ENCODE data around the gene AKR1C8. TPM values are rescaled to one million over a fixed set of nuclear protein-coding genes. Genes with fewer than 3 reads are reported as not detected.
A peak's percentile ranks its signal among the peaks of the same experiment; 100 is the strongest.

AKR1C8 gene
- total RNA-seq, 1 experiment from 2014 or later: 2.7 TPM

GRCh38 chr10:5159126-5159525 lies 25.8 kb downstream of the AKR1C8 start:
- POLR2A ChIA-PET (ENCODE audit: unreplicated experiment): no interaction called here
- no peaks in the 10 kb centered on the region for H3K27me3 ChIP-seq (ENCODE audit: insufficient read depth, low read depth)
- H2AFZ ChIP-seq: no peak overlapping the region
- no peaks in the 10 kb centered on the region for H3F3A ChIP-seq (ENCODE audit: insufficient read depth, low read depth)
- CTCF ChIA-PET: interaction anchor here (0.6 to 0.7 kb wide), 2 partner anchors 9 to 139 kb away, joined by 3 read pairs; no protein-coding TSS in a partner anchor
- peaks cover 6% of the 10 kb centered on the region; the same call in 1 of the 2 replicates for H3K9me3 ChIP-seq (ENCODE audit: insufficient read depth, low read depth)
- H3K4me1 ChIP-seq (replicated peaks; ENCODE audit: insufficient read depth): no peaks in the 10 kb centered on the region
- no peak overlapping the region for H3K4me3 ChIP-seq
- H3K4me2 ChIP-seq: no peak overlapping the region
- no peaks in the 10 kb centered on the region for H3K9me2 ChIP-seq (ENCODE audit: insufficient read depth)
- H3K79me2 ChIP-seq (ENCODE audit: low read depth): no peaks in the 10 kb centered on the region
- no peak for TF ChIP-seq EZH2 (IDR thresholded peaks at IDR 0.05; ENCODE audit: low read depth)
- no peak for TF ChIP-seq CTCF (conservative IDR thresholded peaks at IDR 0.05)
- peak in 1 of 2 experiments; percentile 37 for DNase-seq
- no peak overlapping the region for H3K27ac ChIP-seq
- BruUV-seq (replicated peaks): no TSS peak
- intact Hi-C loops (cut with micrococcal nuclease; ENCODE audit: unreplicated experiment): no loop called here
- no peaks in the 10 kb centered on the region for H4K20me1 ChIP-seq (ENCODE audit: insufficient read depth)
- H3K36me3 ChIP-seq (ENCODE audit: low read depth): no peaks in the 10 kb centered on the region

DNA sequence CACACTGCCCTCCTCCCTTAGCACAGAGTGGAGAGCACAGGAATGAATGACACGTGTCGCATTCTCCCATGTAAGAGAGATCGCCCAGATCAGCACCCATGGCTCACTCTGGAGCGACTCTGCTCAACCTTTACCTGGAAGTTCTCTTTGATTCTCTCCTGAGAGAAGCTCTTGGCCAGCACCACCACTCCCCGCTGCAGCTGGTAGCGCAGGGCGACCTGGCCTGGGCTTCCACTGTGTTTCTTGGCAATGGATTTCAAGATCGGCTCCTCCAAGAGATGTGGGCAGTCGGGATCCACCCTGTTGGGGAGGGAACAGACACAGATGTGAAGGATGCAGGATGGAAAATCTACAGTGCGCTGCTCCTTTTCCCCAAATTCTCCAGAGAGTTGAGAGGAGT lies 27.4 kb downstream of the AKR1C8 start:
- Histone ChIP-seq H3K4me1 (replicated peaks; ENCODE audit: insufficient read depth) (no peaks in the 10 kb centered on the region), H3K27ac (no peak overlapping the region), H3K79me2 (ENCODE audit: low read depth) (no peaks in the 10 kb centered on the region), H3K36me3 (ENCODE audit: low read depth) (no peaks in the 10 kb centered on the region), H3F3A (ENCODE audit: insufficient read depth, low read depth) (no peaks in the 10 kb centered on the region), H3K9me3 (ENCODE audit: insufficient read depth, low read depth) (peaks cover 6% of the 10 kb centered on the region; the same call in 1 of the 2 replicates), H2AFZ (no peak overlapping the region), H3K4me2 (no peak overlapping the region), H3K27me3 (ENCODE audit: insufficient read depth, low read depth) (no peaks in the 10 kb centered on the region), H3K9me2 (ENCODE audit: insufficient read depth) (no peaks in the 10 kb centered on the region), H4K20me1 (ENCODE audit: insufficient read depth) (no peaks in the 10 kb centered on the region), H3K4me3 (no peak overlapping the region)
- intact Hi-C loops (cut with micrococcal nuclease; ENCODE audit: unreplicated experiment): no loop called here
- ChIA-PET POLR2A (ENCODE audit: unreplicated experiment) (no interaction called here), CTCF (no interaction called here)
- DNase-seq: no peak
- BruUV-seq (replicated peaks): no TSS peak
- TF ChIP-seq EZH2 (IDR thresholded peaks at IDR 0.05; ENCODE audit: low read depth): no peak
- TF ChIP-seq CTCF (conservative IDR thresholded peaks at IDR 0.05): no peak

- Histone ChIP-seq H3K4me1 (replicated peaks; ENCODE audit: insufficient read depth) (no peaks in the 10 kb centered on the region), H3K79me2 (ENCODE audit: low read depth) (no peaks in the 10 kb centered on the region), H3K27ac (no peak overlapping the region), H3K9me2 (ENCODE audit: insufficient read depth) (no peaks in the 10 kb centered on the region), H3F3A (ENCODE audit: insufficient read depth, low read depth) (no peaks in the 10 kb centered on the region), H4K20me1 (ENCODE audit: insufficient read depth) (no peaks in the 10 kb centered on the region), H3K4me2 (no peak overlapping the region), H3K36me3 (ENCODE audit: low read depth) (no peaks in the 10 kb centered on the region), H3K9me3 (ENCODE audit: insufficient read depth, low read depth) (peaks cover under 1% of the 10 kb centered on the region; the same call in 1 of the 2 replicates), H3K27me3 (ENCODE audit: insufficient read depth, low read depth) (no peaks in the 10 kb centered on the region), H3K4me3 (no peak overlapping the region), H2AFZ (no peak overlapping the region; the same call in 1 of the 2 replicates)
- ChIA-PET POLR2A (ENCODE audit: unreplicated experiment) (no interaction called here), CTCF (no interaction called here)
- no TSS peak for BruUV-seq (replicated peaks)
- intact Hi-C loops (cut with micrococcal nuclease; ENCODE audit: unreplicated experiment): no loop called here
- DNase-seq: no peak
- TF ChIP-seq EZH2 (IDR thresholded peaks at IDR 0.05; ENCODE audit: low read depth): no peak
- no peak for TF ChIP-seq CTCF (conservative IDR thresholded peaks at IDR 0.05)
Measured at GRCh38 chr10:5155951-5156350, 29.0 kb downstream of the AKR1C8 start.

Data from PC-9 (cell line).